NCI-H2107 treated with DMSO at 0.1 percent for 48 hours (cell line): ENCODE measurements around the gene SETD3.

ENCODE experiments used
- DNase-seq: peaks from one replicate; lab custom pipeline; 2025; ENCODE audit not compliant: unreplicated experiment; lab: John Stamatoyannopoulos, UW

SETD3 gene

GRCh38 chr14:99425272-99425681 is 55.4 kb downstream of the SETD3 start:
- DNase-seq = no peak

- no peak for DNase-seq
Measured at GRCh38 chr14:99424306-99424877, 56.3 kb downstream of the SETD3 start.

DNA sequence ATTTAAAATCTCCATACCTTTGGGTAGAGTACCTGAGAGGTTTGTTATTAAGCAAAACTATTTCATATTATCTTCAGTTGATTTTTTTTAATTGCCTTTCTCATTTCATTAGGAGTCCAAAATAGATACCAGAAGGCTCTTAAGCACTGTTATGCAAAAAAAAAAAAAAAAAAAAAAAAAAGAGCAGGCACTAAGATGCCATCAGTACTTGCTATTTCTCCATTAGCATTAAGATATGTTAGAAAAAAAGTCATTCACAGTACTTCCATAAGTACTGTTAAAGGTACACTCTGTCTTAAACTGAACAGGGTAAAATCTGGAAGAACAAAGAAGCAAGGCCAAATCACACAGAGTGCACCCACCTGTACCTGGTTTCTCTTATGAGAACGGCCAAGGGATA is 57.2 kb downstream of the SETD3 start:
- no peak for DNase-seq

DNA sequence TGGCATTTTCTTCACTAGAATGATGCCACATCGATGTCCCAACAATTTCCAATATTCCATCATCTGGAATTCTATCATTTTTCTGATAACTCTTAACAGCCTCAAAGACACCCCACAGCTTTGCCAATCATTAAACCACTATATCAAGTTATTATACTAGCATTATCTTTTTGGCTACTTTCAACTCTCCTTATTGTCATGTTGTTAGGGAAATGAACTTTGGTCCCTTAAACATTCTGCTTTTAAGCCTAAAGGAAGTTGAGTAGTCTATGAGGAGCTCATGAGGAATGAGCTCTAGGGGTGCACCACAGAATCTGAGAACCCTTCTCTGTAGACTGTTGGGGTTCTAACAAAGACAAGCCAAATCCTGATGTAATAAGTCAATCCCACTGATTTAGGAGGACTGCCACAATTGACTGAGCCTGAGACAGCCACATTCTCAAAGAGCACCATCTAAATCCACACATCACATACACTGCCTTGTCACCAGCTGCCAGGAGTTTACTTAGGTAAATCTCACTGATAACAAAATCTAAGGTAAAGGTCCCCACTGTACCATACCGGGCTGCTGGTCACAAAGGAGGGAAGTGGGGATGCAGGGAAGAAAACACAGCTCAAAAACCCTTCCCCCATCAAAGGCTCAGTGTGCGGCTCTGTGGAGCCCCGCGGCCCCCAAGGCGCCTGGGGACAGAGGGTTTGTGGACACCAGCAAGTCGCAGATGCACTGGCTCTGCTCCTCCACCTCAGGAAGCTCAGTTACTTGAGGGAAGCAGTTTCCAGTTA is 58.2 kb downstream of the SETD3 start:
- DNase-seq = no peak

DNA sequence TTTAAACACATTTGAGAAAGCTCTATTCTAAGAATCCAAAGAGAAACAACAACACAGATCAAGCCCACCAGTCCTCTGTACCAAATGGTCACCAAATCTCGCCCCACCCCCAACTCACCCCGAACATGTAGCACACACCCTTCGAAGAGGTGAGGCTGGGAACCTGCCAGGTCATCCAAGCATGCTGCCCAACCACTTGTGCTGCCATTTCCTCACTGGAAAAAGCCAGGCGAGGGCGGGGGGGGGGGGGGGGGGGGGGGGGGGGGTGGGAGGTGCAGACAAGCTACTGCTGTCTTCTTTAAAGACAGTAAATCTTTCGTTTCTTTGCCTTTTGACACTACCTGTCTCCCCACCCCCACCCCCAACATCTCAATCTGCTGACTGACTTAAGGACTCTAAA is 59.9 kb downstream of the SETD3 start:
- no peak for DNase-seq

DNA sequence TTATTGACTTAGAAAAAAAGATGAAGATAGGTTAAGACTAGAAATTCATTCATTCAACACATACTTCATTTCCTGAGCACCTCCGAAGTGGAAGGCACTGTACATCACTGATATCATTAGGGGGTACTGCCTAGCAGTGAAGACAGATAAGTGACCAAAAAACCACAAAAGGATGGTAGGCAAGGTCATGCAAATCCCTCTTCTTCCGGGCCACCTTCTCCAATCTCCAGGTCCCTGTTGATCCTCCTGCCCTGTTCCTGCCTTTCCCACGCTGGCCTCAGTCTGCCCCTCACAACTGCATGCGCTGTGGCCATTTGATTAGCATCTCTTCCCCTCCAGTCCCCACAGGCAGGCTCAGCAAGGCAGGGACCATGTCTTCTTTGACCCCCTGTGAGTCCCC is 60.8 kb downstream of the SETD3 start:
- DNase-seq = no peak

GRCh38 chr14:99418242-99418641 is 62.4 kb downstream of the SETD3 start:
- no peak for DNase-seq

- no peak for DNase-seq
Measured at GRCh38 chr14:99416909-99417308, 63.8 kb downstream of the SETD3 start.

DNA sequence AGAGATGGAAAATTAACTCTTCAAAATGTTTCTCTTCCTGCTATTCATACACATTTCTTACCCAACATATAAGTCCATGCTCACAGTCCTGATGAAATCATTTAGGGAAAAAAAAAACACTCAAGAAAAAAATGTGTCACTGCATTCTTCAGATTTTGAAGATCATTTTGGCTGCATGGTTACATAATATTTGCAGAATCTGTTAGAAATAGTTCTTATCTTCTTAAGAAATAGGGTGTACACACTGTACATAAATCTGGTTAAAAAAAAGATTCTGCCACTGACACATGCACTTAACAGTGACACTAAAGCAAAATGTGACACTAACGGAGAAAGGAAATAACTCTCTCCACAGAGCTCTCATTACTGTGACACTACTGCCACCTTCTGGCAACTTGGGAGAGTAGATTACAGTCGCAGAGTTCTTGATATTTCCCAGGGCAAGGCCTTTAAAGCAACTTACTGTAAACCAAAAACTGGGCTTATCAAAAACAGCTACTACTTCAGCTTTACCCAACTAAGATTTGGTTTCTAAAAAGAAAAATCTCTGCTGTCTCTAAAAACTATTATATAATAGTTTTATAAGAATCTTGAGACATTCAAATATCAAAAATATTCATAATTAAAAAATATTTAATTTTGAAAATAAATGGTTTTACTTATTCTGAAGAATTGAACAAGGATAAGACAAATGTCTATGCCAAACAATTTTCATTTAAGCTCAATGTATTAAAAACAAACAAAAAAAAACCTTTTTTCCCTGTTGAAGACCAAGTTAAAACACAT is 65.0 kb downstream of the SETD3 start:
- DNase-seq = peak; percentile 87

GRCh38 chr14:99413911-99414310 is 66.7 kb downstream of the SETD3 start:
- DNase-seq = no peak

GRCh38 chr14:99413172-99413571 is 67.5 kb downstream of the SETD3 start:
- DNase-seq = no peak

GRCh38 chr14:99412117-99413061 is 68.3 kb downstream of the SETD3 start:
- no peak for DNase-seq

GRCh38 chr14:99410019-99410418 is 70.6 kb downstream of the SETD3 start:
- no peak for DNase-seq

GRCh38 chr14:99408971-99409289 is 71.7 kb downstream of the SETD3 start:
- DNase-seq = no peak

GRCh38 chr14:99408286-99408970 is 72.2 kb downstream of the SETD3 start:
- DNase-seq = no peak

GRCh38 chr14:99407416-99407815 is 73.2 kb downstream of the SETD3 start:
- no peak for DNase-seq

- no peak for DNase-seq
Measured at GRCh38 chr14:99402950-99403349, 77.7 kb downstream of the SETD3 start.

DNA sequence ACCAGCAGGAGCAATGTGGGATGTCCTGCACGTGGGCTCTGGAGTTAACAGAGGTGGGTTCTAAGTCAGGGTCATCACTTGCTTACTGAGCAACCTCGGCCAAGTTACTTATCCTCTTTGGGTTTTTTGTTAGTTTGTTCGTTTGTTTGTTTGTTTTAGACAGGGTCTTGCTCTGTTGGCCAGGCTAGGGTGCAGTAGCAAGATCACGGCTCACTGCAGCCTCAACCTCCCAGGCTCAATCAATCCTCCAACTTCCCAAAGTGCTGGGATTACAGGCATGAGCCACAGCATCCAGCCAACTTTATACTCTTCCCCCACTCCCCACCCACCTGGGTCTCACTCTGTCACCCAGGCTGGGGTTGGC is 78.4 kb downstream of the SETD3 start:
- no peak for DNase-seq

DNA sequence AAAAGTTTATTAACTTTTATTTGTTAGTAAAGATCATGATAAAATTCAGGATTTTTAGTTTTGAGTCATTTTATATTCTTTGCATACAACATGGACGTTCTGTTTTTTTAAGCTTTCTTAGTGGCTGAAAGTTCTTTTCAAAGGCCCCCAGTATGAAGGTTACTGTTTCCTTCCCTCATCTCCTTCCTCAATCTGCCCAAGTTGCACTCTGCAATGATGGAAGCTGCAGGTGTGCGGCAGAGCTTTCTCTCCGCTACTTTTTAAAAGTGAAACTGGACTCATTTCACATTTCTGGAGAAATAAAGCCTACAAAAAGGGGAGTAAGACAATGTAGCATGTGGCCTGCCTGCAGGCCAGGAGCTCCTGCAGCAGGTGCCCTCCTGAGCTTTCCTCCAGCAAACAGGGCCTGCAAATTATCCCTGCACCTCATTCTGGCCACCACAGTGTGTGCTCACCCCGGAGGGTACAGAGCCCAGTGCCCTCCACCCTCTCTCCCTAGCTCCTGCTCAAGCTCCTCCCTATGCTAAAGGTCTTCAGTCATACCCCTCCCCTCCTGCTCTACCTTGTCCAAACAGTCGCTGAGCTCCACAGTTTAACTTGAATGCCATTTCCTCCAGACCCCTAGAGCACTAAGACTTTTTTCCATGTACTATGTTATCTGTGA is 78.9 kb downstream of the SETD3 start:
- no peak for DNase-seq

- no peak for DNase-seq
Measured at GRCh38 chr14:99401211-99401610, 79.4 kb downstream of the SETD3 start.
